Breast epithelium (tissue), 3 donors: ENCODE results near the gene SLC13A1.

Experiments
- CTCF ChIP-seq, 3 donors: fragments of 450-650 bp; IDR thresholded peaks; one replicate each; pipeline ENCODE4 v1.5.1; 2016 to 2017; ENCODE audit warnings: antibody characterized with exemption in 3 of 3, mild to moderate bottlenecking in 3 of 3, moderate library complexity in 3 of 3
- POLR2A ChIP-seq: fragments of 450-650 bp; IDR thresholded peaks from one replicate; pipeline ENCODE4 v1.6.1; 2016; ENCODE audit warnings: antibody characterized with exemption, mild to moderate bottlenecking, moderate library complexity
- POLR2AphosphoS5 ChIP-seq, 3 donors: sonication (generic); formaldehyde crosslinking; IDR thresholded peaks; one replicate each; pipeline ENCODE4 v1.6.1; 2017; ENCODE audit warnings: antibody characterized with exemption in 3 of 3

GRCh38 chr7:123131140-123131539 is 68.6 kb downstream of the SLC13A1 start:
- TF ChIP-seq CTCF (IDR thresholded peaks at IDR 0.05) (no peak), POLR2AphosphoS5 (IDR thresholded peaks at IDR 0.05) (no peak), POLR2A (no peak)
